GM23338 (cell line): ENCODE results near the gene BCAS3. TPM values are rescaled to one million over a fixed set of nuclear protein-coding genes. Genes with fewer than 3 reads are reported as not detected.

ENCODE experiments used
- ATAC-seq: fragments of 200-7000 bp; cut with Tn5 transposase; 3 replicates; pipeline ENCODE4 v1.9.1; 2020
- DNase-seq: peaks from one replicate; pipeline ENCODE4 v3.0.0-alpha.2; 2015; ENCODE audit warnings: low spot score
- H2AFZ ChIP-seq: fragments of 200-600 bp; sonication (generic); 2 replicates; pipeline ENCODE4 v1.8.0; 2016; ENCODE audit warnings: antibody characterized with exemption, mild to moderate bottlenecking, moderate library complexity
- H3F3A ChIP-seq: fragments of 200-600 bp; sonication (generic); replicated peaks from 2 replicates; pipeline ENCODE4 v1.8.0; 2017; ENCODE audit warnings: antibody characterized with exemption, mixed run types, low read depth
- H3K27ac ChIP-seq: fragments of 200-600 bp; sonication (generic); 2 replicates; pipeline ENCODE4 v1.6.1; 2016; ENCODE audit warnings: low read depth
- H3K27me3 ChIP-seq: fragments of 200-600 bp; sonication (generic); 2 replicates; pipeline ENCODE4 v1.8.0; 2016; ENCODE audit warnings: mild to moderate bottlenecking, mixed run types, moderate library complexity; ENCODE audit not compliant: insufficient read depth
- H3K36me3 ChIP-seq: fragments of 200-600 bp; sonication (generic); 2 replicates; pipeline ENCODE4 v1.8.0; 2016; ENCODE audit warnings: mild to moderate bottlenecking; ENCODE audit not compliant: insufficient read depth
- H3K4me1 ChIP-seq: fragments of 200-600 bp; sonication (generic); 2 replicates; pipeline ENCODE4 v1.8.0; 2016; ENCODE audit warnings: mild to moderate bottlenecking, moderate library complexity; ENCODE audit not compliant: insufficient read depth
- H3K4me2 ChIP-seq: fragments of 200-600 bp; sonication (generic); 2 replicates; pipeline ENCODE4 v1.7.1; 2017; ENCODE audit warnings: mixed run types
- H3K4me3 ChIP-seq: fragments of 200-600 bp; sonication (generic); 2 replicates; pipeline ENCODE4 v1.6.1; 2016; ENCODE audit warnings: mixed run types
- H3K79me2 ChIP-seq: fragments of 200-600 bp; sonication (generic); replicated peaks from 2 replicates; pipeline ENCODE4 v1.8.0; 2017; ENCODE audit warnings: mild to moderate bottlenecking; ENCODE audit not compliant: insufficient read depth
- H3K9me2 ChIP-seq: fragments of 200-600 bp; sonication (generic); 2 replicates; pipeline ENCODE4 v1.8.0; 2017; ENCODE audit not compliant: insufficient read depth
- H4K20me1 ChIP-seq: fragments of 200-600 bp; sonication (generic); replicated peaks from 2 replicates; pipeline ENCODE4 v1.8.0; 2017; ENCODE audit warnings: mild to moderate bottlenecking; ENCODE audit not compliant: insufficient read depth
- H3K27ac Mint-ChIP-seq: 2 replicates; pipeline ENCODE4 v1.8.0; 2020; ENCODE audit warnings: inconsistent platforms, mild to moderate bottlenecking, moderate library complexity, mixed read lengths
- H3K27me3 Mint-ChIP-seq: 3 replicates; pipeline ENCODE4 v1.8.0; 2022; ENCODE audit warnings: low read depth, mild to moderate bottlenecking, moderate library complexity, mixed read lengths, inconsistent platforms; ENCODE audit not compliant: insufficient read depth, poor library complexity
- H3K36me3 Mint-ChIP-seq: 3 replicates; pipeline ENCODE4 v1.8.0; 2021; ENCODE audit warnings: low read depth, mild to moderate bottlenecking, inconsistent platforms, moderate library complexity, mixed read lengths
- H3K4me1 Mint-ChIP-seq: 3 replicates; pipeline ENCODE4 v1.8.0; 2020; ENCODE audit warnings: mild to moderate bottlenecking, inconsistent platforms, mixed read lengths
- H3K4me3 Mint-ChIP-seq: 3 replicates; pipeline ENCODE4 v1.8.0; 2021; ENCODE audit warnings: moderate library complexity, mild to moderate bottlenecking, inconsistent platforms, mixed read lengths
- H3K9me3 Mint-ChIP-seq: 3 replicates; pipeline ENCODE4 v1.8.0; 2020; ENCODE audit warnings: moderate library complexity, mild to moderate bottlenecking, inconsistent platforms, mixed read lengths
- CTCF ChIP-seq, 2 experiments: fragments of 200-600 bp in 1 of 2; sonication (generic) in 1 of 2; conservative IDR thresholded peaks; 2 replicates each; pipeline versions ENCODE4 v1.5.1 to v1.6.1; 2016 to 2017; ENCODE audit warnings: antibody characterized with exemption in 2 of 2, low read depth in 2 of 2, mild to moderate bottlenecking in 2 of 2, moderate library complexity in 1 of 2
- ETS1 ChIP-seq: IDR thresholded peaks from 2 replicates; pipeline ENCODE4 v1.6.1; 2016; ENCODE audit warnings: antibody characterized with exemption
- EZH2 ChIP-seq: fragments of 200-600 bp; sonication (generic); IDR thresholded peaks from one replicate; pipeline ENCODE4 v1.8.0; 2017; ENCODE audit warnings: antibody characterized with exemption, mild to moderate bottlenecking, low read depth; ENCODE audit not compliant: unreplicated experiment
- EZH2phosphoT487 ChIP-seq: fragments of 200-600 bp; sonication (generic); IDR thresholded peaks from one replicate; pipeline ENCODE4 v1.8.1; 2018; ENCODE audit warnings: antibody characterized with exemption; ENCODE audit not compliant: unreplicated experiment
- REST ChIP-seq: IDR thresholded peaks from one replicate; pipeline ENCODE4 v1.6.1; 2018; ENCODE audit warnings: antibody characterized with exemption; ENCODE audit not compliant: unreplicated experiment
- STAT1 ChIP-seq: IDR thresholded peaks from one replicate; pipeline ENCODE4 v1.6.1; 2016; ENCODE audit warnings: antibody characterized with exemption; ENCODE audit not compliant: unreplicated experiment
- ZNF114 ChIP-seq: fragments of 250-450 bp; sonication (Bioruptor Pico); IDR thresholded peaks from 2 replicates; pipeline ENCODE4 v1.5.0; 2020; ENCODE audit warnings: mild to moderate bottlenecking, moderate library complexity
- polyA plus RNA-seq: library from polyadenylated mRNA; unstranded; fragments of >200 nt; fragmentation: Nextera tagmentation; extraction: Ambion mirVana; gene quantifications from 2 replicates; pipeline ENCODE4 v1.2.1, GENCODE V29; 2016
- total RNA-seq: library from RNA; depleted of rRNA; stranded (reverse); fragments of >200 nt; shearing (Covaris generic); gene quantifications from 2 replicates; pipeline ENCODE4 v1.2.3, GENCODE V29; 2014

Gene BCAS3
- total and polyA plus RNA-seq, 2 experiments from 2014 or later = 8.2 to 28.0 TPM

GRCh38 chr17:61414936-61415251 lies 737.2 kb downstream of the BCAS3 start:
- DNase-seq = no peak
- TF ChIP-seq EZH2phosphoT487 (no peak), ETS1 (no peak), EZH2 (no peak), STAT1 (no peak), REST (no peak), CTCF (conservative IDR thresholded peaks at IDR 0.05; ENCODE audit: low read depth in 2 of 2) (no peak)

GRCh38 chr17:61415374-61416210 lies 737.9 kb downstream of the BCAS3 start:
- Histone ChIP-seq H4K20me1 (no peaks in the 10 kb centered on the region), H3K9me2 (no peaks in the 10 kb centered on the region), H3K4me3 (no peak overlapping the region), H3K27ac (no peak overlapping the region), H3K4me2 (no peak overlapping the region), H2AFZ (no peak overlapping the region), H3F3A (no peaks in the 10 kb centered on the region), H3K27me3 (peaks cover 74% of the 10 kb centered on the region), H3K4me1 (peaks cover 12% of the 10 kb centered on the region; the same call in 1 of the 2 replicates), H3K36me3 (no peaks in the 10 kb centered on the region), H3K79me2 (no peaks in the 10 kb centered on the region)
- H3K27me3 Mint-ChIP-seq = peaks cover 59% of the 10 kb centered on the region
- H3K4me3 Mint-ChIP-seq = no peak overlapping the region; the same call in 2 of the 3 replicates
- TF ChIP-seq EZH2 (peak; percentile 49), ZNF114 (CRISPR knock-in tag) (no peak)
- H3K4me1 Mint-ChIP-seq = peaks cover 13% of the 10 kb centered on the region
- DNase-seq (no peak), ATAC-seq (no peak)
- H3K9me3 Mint-ChIP-seq = no peaks in the 10 kb centered on the region
- no peaks in the 10 kb centered on the region; the same call in 2 of the 3 replicates for H3K36me3 Mint-ChIP-seq
- H3K27ac Mint-ChIP-seq = no peak overlapping the region

More at GRCh38 chr17:61414936-61415251, 737.2 kb downstream of the BCAS3 start:
- H4K20me1 ChIP-seq = peaks cover 5% of the 10 kb centered on the region; the same call in 1 of the 2 replicates
- no peak overlapping the region for H3K27ac ChIP-seq
- Mint-ChIP-seq H3K4me3 (no peak overlapping the region), H3K27me3 (peaks cover 66% of the 10 kb centered on the region), H3K9me3 (no peaks in the 10 kb centered on the region), H3K36me3 (no peaks in the 10 kb centered on the region; the same call in 2 of the 3 replicates), H3K4me1 (peaks cover 17% of the 10 kb centered on the region), H3K27ac (no peak overlapping the region)
- no peaks in the 10 kb centered on the region for H3F3A ChIP-seq
- no peaks in the 10 kb centered on the region for H3K36me3 ChIP-seq
- H3K4me3 ChIP-seq = no peak overlapping the region
- H3K4me2 ChIP-seq = no peak overlapping the region
- no peak overlapping the region for H2AFZ ChIP-seq
- no peaks in the 10 kb centered on the region for H3K9me2 ChIP-seq
- peaks cover 15% of the 10 kb centered on the region; the same call in 1 of the 2 replicates for H3K4me1 ChIP-seq
- no peaks in the 10 kb centered on the region for H3K79me2 ChIP-seq
- no peak for ATAC-seq
- peaks cover 81% of the 10 kb centered on the region for H3K27me3 ChIP-seq
